HEK293 (cell line): ENCODE results near the gene MOB3C.

ENCODE experiments used
- KLF1 ChIP-seq: fragments of 450-650 bp; formaldehyde crosslinking; IDR thresholded peaks from 2 replicates; pipeline ENCODE4 v1.5.1; 2016; ENCODE audit warnings: missing biosample characterization, missing genetic modification characterization
- ZFP37 ChIP-seq: fragments of 450-650 bp; formaldehyde crosslinking; IDR thresholded peaks from 2 replicates; pipeline ENCODE4 v1.5.1; 2016; ENCODE audit warnings: missing biosample characterization, missing genetic modification characterization
- ZFP69B ChIP-seq: fragments of 450-650 bp; formaldehyde crosslinking; IDR thresholded peaks from 2 replicates; pipeline ENCODE4 v1.5.1; 2016; ENCODE audit warnings: missing biosample characterization, missing genetic modification characterization
- ZNF121 ChIP-seq: fragments of 450-650 bp; formaldehyde crosslinking; IDR thresholded peaks from 2 replicates; pipeline ENCODE4 v1.5.1; 2016; ENCODE audit warnings: missing biosample characterization, missing genetic modification characterization
- ZNF664 ChIP-seq: fragments of 450-650 bp; formaldehyde crosslinking; IDR thresholded peaks from 2 replicates; pipeline ENCODE4 v1.5.1; 2016; ENCODE audit warnings: missing biosample characterization, missing genetic modification characterization
- TF ChIP-seq, protein P1 (sequence below): fragments of 450-650 bp; formaldehyde crosslinking; IDR thresholded peaks from 2 replicates; pipeline ENCODE4 v1.5.1; 2016; ENCODE audit warnings: missing biosample characterization, missing genetic modification characterization
- TF ChIP-seq, protein P2 (sequence below): fragments of 450-650 bp; formaldehyde crosslinking; IDR thresholded peaks from 2 replicates; pipeline ENCODE4 v1.5.1; 2016; ENCODE audit warnings: missing biosample characterization, missing genetic modification characterization
- TF ChIP-seq, protein P3 (sequence below): fragments of 450-650 bp; formaldehyde crosslinking; IDR thresholded peaks from 2 replicates; pipeline ENCODE4 v1.5.1; 2016; ENCODE audit warnings: missing biosample characterization, missing genetic modification characterization, borderline replicate concordance
- TF ChIP-seq, protein P4 (sequence below): fragments of 450-650 bp; formaldehyde crosslinking; IDR thresholded peaks from 2 replicates; pipeline ENCODE4 v1.5.1; 2016; ENCODE audit warnings: missing biosample characterization, missing genetic modification characterization
- TF ChIP-seq, protein P5 (sequence below): fragments of 450-650 bp; formaldehyde crosslinking; conservative IDR thresholded peaks from 2 replicates; pipeline ENCODE4 v1.5.1; 2016; ENCODE audit warnings: low read depth, missing biosample characterization, missing genetic modification characterization
- TF ChIP-seq, protein P6 (sequence below): fragments of 450-650 bp; formaldehyde crosslinking; IDR thresholded peaks from 2 replicates; pipeline ENCODE4 v1.5.1; 2016; ENCODE audit warnings: missing biosample characterization, missing genetic modification characterization
- TF ChIP-seq, protein P7 (sequence below): fragments of 450-650 bp; formaldehyde crosslinking; IDR thresholded peaks from 2 replicates; pipeline ENCODE4 v1.5.1; 2016; ENCODE audit warnings: missing biosample characterization, missing genetic modification characterization
- TF ChIP-seq, protein P8 (sequence below): fragments of 450-650 bp; formaldehyde crosslinking; IDR thresholded peaks from 2 replicates; pipeline ENCODE4 v1.5.1; 2016; ENCODE audit warnings: missing biosample characterization, missing genetic modification characterization

DNA sequence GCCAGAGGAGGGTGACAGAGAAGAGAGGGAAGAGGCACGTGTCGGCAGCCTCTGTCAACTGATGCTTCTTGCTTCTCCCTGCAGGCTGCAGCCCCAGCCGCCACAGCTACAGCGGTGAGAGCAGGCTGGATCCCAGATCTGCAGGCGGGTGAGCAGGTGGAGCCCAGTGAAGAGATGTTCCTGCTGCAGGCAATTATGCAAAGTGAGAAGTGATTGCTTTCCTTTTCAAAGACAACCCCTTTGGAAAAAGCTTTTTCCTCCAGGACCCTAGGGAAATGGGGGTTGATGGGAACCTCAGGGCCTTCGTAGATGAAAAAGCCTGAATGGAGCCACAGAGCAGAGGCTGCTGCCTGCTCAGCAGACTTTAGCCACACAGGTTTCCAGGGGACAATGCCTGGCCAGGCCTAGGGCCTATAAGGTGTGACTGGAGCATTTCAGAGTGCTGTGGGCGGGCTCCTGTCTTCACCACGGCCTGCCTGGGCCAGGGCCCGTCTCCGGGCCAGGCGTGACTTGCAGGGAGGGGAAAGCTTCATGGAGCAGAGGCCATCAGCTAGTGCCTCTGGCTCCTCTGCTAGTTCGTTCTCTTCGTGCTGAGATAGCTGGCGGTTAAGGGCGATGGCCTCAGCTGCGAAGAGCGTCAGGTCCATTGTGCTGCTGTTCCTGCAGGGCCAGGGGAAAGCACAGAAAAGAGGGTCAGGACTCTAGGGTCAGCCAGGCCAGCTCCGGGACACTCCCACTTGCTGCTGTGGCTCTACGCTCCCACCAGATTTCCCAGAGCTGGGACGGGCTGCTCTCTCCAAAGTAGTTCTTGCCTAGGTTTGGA, 58.3 kb downstream of the MOB3C start:
- TF ChIP-seq, protein P1, sequence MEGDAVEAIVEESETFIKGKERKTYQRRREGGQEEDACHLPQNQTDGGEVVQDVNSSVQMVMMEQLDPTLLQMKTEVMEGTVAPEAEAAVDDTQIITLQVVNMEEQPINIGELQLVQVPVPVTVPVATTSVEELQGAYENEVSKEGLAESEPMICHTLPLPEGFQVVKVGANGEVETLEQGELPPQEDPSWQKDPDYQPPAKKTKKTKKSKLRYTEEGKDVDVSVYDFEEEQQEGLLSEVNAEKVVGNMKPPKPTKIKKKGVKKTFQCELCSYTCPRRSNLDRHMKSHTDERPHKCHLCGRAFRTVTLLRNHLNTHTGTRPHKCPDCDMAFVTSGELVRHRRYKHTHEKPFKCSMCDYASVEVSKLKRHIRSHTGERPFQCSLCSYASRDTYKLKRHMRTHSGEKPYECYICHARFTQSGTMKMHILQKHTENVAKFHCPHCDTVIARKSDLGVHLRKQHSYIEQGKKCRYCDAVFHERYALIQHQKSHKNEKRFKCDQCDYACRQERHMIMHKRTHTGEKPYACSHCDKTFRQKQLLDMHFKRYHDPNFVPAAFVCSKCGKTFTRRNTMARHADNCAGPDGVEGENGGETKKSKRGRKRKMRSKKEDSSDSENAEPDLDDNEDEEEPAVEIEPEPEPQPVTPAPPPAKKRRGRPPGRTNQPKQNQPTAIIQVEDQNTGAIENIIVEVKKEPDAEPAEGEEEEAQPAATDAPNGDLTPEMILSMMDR: no peak
- TF ChIP-seq, protein P2, sequence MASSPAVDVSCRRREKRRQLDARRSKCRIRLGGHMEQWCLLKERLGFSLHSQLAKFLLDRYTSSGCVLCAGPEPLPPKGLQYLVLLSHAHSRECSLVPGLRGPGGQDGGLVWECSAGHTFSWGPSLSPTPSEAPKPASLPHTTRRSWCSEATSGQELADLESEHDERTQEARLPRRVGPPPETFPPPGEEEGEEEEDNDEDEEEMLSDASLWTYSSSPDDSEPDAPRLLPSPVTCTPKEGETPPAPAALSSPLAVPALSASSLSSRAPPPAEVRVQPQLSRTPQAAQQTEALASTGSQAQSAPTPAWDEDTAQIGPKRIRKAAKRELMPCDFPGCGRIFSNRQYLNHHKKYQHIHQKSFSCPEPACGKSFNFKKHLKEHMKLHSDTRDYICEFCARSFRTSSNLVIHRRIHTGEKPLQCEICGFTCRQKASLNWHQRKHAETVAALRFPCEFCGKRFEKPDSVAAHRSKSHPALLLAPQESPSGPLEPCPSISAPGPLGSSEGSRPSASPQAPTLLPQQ (tag by site-specific recombination): no peak
- TF ChIP-seq, protein P3, sequence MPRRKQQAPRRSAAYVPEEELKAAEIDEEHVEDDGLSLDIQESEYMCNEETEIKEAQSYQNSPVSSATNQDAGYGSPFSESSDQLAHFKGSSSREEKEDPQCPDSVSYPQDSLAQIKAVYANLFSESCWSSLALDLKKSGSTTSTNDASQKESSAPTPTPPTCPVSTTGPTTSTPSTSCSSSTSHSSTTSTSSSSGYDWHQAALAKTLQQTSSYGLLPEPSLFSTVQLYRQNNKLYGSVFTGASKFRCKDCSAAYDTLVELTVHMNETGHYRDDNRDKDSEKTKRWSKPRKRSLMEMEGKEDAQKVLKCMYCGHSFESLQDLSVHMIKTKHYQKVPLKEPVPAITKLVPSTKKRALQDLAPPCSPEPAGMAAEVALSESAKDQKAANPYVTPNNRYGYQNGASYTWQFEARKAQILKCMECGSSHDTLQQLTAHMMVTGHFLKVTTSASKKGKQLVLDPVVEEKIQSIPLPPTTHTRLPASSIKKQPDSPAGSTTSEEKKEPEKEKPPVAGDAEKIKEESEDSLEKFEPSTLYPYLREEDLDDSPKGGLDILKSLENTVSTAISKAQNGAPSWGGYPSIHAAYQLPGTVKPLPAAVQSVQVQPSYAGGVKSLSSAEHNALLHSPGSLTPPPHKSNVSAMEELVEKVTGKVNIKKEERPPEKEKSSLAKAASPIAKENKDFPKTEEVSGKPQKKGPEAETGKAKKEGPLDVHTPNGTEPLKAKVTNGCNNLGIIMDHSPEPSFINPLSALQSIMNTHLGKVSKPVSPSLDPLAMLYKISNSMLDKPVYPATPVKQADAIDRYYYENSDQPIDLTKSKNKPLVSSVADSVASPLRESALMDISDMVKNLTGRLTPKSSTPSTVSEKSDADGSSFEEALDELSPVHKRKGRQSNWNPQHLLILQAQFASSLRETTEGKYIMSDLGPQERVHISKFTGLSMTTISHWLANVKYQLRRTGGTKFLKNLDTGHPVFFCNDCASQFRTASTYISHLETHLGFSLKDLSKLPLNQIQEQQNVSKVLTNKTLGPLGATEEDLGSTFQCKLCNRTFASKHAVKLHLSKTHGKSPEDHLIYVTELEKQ (tag by site-specific recombination): no peak
- TF ChIP-seq, protein P4, sequence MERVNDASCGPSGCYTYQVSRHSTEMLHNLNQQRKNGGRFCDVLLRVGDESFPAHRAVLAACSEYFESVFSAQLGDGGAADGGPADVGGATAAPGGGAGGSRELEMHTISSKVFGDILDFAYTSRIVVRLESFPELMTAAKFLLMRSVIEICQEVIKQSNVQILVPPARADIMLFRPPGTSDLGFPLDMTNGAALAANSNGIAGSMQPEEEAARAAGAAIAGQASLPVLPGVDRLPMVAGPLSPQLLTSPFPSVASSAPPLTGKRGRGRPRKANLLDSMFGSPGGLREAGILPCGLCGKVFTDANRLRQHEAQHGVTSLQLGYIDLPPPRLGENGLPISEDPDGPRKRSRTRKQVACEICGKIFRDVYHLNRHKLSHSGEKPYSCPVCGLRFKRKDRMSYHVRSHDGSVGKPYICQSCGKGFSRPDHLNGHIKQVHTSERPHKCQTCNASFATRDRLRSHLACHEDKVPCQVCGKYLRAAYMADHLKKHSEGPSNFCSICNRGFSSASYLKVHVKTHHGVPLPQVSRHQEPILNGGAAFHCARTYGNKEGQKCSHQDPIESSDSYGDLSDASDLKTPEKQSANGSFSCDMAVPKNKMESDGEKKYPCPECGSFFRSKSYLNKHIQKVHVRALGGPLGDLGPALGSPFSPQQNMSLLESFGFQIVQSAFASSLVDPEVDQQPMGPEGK (tag by site-specific recombination): no peak
- TF ChIP-seq, protein P5, sequence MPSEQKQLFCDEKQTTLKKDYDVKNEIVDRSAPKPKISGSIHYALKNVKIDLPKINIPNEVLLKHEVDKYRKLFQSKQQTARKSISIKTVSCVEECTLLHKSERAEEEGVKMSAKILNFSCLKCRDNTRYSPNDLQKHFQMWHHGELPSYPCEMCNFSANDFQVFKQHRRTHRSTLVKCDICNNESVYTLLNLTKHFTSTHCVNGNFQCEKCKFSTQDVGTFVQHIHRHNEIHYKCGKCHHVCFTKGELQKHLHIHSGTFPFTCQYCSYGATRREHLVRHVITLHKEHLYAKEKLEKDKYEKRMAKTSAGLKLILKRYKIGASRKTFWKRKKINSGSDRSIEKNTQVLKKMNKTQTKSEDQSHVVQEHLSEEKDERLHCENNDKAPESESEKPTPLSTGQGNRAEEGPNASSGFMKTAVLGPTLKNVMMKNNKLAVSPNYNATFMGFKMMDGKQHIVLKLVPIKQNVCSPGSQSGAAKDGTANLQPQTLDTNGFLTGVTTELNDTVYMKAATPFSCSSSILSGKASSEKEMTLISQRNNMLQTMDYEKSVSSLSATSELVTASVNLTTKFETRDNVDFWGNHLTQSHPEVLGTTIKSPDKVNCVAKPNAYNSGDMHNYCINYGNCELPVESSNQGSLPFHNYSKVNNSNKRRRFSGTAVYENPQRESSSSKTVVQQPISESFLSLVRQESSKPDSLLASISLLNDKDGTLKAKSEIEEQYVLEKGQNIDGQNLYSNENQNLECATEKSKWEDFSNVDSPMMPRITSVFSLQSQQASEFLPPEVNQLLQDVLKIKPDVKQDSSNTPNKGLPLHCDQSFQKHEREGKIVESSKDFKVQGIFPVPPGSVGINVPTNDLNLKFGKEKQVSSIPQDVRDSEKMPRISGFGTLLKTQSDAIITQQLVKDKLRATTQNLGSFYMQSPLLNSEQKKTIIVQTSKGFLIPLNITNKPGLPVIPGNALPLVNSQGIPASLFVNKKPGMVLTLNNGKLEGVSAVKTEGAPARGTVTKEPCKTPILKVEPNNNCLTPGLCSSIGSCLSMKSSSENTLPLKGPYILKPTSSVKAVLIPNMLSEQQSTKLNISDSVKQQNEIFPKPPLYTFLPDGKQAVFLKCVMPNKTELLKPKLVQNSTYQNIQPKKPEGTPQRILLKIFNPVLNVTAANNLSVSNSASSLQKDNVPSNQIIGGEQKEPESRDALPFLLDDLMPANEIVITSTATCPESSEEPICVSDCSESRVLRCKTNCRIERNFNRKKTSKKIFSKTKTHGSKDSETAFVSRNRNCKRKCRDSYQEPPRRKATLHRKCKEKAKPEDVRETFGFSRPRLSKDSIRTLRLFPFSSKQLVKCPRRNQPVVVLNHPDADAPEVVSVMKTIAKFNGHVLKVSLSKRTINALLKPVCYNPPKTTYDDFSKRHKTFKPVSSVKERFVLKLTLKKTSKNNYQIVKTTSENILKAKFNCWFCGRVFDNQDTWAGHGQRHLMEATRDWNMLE (tag by site-specific recombination): no peak
- TF ChIP-seq ZNF664 (tag by site-specific recombination) (no peak), KLF1 (tag by site-specific recombination) (no peak), ZFP37 (tag by site-specific recombination) (no peak), ZFP69B (tag by site-specific recombination) (no peak), ZNF121 (tag by site-specific recombination) (no peak)
- TF ChIP-seq, protein P6, sequence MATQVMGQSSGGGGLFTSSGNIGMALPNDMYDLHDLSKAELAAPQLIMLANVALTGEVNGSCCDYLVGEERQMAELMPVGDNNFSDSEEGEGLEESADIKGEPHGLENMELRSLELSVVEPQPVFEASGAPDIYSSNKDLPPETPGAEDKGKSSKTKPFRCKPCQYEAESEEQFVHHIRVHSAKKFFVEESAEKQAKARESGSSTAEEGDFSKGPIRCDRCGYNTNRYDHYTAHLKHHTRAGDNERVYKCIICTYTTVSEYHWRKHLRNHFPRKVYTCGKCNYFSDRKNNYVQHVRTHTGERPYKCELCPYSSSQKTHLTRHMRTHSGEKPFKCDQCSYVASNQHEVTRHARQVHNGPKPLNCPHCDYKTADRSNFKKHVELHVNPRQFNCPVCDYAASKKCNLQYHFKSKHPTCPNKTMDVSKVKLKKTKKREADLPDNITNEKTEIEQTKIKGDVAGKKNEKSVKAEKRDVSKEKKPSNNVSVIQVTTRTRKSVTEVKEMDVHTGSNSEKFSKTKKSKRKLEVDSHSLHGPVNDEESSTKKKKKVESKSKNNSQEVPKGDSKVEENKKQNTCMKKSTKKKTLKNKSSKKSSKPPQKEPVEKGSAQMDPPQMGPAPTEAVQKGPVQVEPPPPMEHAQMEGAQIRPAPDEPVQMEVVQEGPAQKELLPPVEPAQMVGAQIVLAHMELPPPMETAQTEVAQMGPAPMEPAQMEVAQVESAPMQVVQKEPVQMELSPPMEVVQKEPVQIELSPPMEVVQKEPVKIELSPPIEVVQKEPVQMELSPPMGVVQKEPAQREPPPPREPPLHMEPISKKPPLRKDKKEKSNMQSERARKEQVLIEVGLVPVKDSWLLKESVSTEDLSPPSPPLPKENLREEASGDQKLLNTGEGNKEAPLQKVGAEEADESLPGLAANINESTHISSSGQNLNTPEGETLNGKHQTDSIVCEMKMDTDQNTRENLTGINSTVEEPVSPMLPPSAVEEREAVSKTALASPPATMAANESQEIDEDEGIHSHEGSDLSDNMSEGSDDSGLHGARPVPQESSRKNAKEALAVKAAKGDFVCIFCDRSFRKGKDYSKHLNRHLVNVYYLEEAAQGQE (tag by site-specific recombination): no peak
- TF ChIP-seq, protein P7, sequence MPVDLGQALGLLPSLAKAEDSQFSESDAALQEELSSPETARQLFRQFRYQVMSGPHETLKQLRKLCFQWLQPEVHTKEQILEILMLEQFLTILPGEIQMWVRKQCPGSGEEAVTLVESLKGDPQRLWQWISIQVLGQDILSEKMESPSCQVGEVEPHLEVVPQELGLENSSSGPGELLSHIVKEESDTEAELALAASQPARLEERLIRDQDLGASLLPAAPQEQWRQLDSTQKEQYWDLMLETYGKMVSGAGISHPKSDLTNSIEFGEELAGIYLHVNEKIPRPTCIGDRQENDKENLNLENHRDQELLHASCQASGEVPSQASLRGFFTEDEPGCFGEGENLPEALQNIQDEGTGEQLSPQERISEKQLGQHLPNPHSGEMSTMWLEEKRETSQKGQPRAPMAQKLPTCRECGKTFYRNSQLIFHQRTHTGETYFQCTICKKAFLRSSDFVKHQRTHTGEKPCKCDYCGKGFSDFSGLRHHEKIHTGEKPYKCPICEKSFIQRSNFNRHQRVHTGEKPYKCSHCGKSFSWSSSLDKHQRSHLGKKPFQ: no peak
- TF ChIP-seq, protein P8, sequence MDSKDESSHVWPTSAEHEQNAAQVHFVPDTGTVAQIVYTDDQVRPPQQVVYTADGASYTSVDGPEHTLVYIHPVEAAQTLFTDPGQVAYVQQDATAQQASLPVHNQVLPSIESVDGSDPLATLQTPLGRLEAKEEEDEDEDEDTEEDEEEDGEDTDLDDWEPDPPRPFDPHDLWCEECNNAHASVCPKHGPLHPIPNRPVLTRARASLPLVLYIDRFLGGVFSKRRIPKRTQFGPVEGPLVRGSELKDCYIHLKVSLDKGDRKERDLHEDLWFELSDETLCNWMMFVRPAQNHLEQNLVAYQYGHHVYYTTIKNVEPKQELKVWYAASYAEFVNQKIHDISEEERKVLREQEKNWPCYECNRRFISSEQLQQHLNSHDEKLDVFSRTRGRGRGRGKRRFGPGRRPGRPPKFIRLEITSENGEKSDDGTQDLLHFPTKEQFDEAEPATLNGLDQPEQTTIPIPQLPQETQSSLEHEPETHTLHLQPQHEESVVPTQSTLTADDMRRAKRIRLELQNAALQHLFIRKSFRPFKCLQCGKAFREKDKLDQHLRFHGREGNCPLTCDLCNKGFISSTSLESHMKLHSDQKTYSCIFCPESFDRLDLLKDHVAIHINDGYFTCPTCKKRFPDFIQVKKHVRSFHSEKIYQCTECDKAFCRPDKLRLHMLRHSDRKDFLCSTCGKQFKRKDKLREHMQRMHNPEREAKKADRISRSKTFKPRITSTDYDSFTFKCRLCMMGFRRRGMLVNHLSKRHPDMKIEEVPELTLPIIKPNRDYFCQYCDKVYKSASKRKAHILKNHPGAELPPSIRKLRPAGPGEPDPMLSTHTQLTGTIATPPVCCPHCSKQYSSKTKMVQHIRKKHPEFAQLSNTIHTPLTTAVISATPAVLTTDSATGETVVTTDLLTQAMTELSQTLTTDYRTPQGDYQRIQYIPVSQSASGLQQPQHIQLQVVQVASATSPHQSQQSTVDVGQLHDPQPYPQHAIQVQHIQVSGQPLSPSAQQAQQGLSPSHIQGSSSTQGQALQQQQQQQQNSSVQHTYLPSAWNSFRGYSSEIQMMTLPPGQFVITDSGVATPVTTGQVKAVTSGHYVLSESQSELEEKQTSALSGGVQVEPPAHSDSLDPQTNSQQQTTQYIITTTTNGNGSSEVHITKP (tag by site-specific recombination): no peak
